ENCODE measurements around the gene PDE6G. TPM values are rescaled to one million over a fixed set of nuclear protein-coding genes. Genes with fewer than 3 reads are reported as not detected.

PDE6G gene
- total and polyA plus RNA-seq, 2 of the 13 experiments (the other 11 are each of a cell fraction or from before 2014, with no cell fraction given) = 1.4 to 6.7 TPM

- TF ChIP-seq ZNF382 (CRISPR knock-in tag; IDR thresholded peaks at IDR 0.05; ENCODE audit: borderline replicate concordance) (no peak), KLF12 (CRISPR knock-in tag; IDR thresholded peaks at IDR 0.05; ENCODE audit: borderline replicate concordance) (peak; percentile 47; the same call in 1 of the 2 replicates), NCOA2 (CRISPR knock-in tag; IDR thresholded peaks at IDR 0.05) (no peak; the same call in 1 of the 2 replicates), ZNF567 (CRISPR knock-in tag; IDR thresholded peaks at IDR 0.05; ENCODE audit: borderline replicate concordance) (0 out of 2 replicates have a peak, but pooled peaks have one; percentile 8), RFXAP (CRISPR knock-in tag; IDR thresholded peaks at IDR 0.05; ENCODE audit: borderline replicate concordance) (peak; percentile 68), ZSCAN9 (CRISPR knock-in tag; IDR thresholded peaks at IDR 0.05; ENCODE audit: borderline replicate concordance) (no peak; the same call in 1 of the 2 replicates), ARNTL (CRISPR knock-in tag; IDR thresholded peaks at IDR 0.05) (peak; percentile 67; the same call in 1 of the 2 replicates), NR2F6 (IDR thresholded peaks at IDR 0.05) (no peak), NR2F6 (CRISPR knock-in tag; IDR thresholded peaks at IDR 0.05) (no peak), NFAT5 (CRISPR knock-in tag; IDR thresholded peaks at IDR 0.05) (peak; percentile 85), ZMAT3 (CRISPR knock-in tag; conservative IDR thresholded peaks at IDR 0.05) (no peak), JUN (CRISPR knock-in tag; IDR thresholded peaks at IDR 0.05) (no peak), ZNF431 (CRISPR knock-in tag; IDR thresholded peaks at IDR 0.05; ENCODE audit: borderline replicate concordance, low read depth) (no peak), ZNF572 (CRISPR knock-in tag; IDR thresholded peaks at IDR 0.05) (no peak), POLR2AphosphoS5 (IDR thresholded peaks at IDR 0.05; ENCODE audit: low read depth, low read length) (peak; percentile 67), ZNF121 (CRISPR knock-in tag; IDR thresholded peaks at IDR 0.05) (no peak), CAMTA2 (CRISPR knock-in tag; IDR thresholded peaks at IDR 0.05; ENCODE audit: borderline replicate concordance) (no peak), EHMT2 (IDR thresholded peaks at IDR 0.05; ENCODE audit: borderline replicate concordance, low read depth, low read length) (no peak), ZNF574 (CRISPR knock-in tag; IDR thresholded peaks at IDR 0.05) (peak; percentile 96), ZNF138 (CRISPR knock-in tag; IDR thresholded peaks at IDR 0.05; ENCODE audit: low read depth) (0 out of 2 replicates have a peak, but pooled peaks have one; percentile 76), SETDB1 (CRISPR knock-in tag; IDR thresholded peaks at IDR 0.05; ENCODE audit: borderline replicate concordance) (no peak), ZNF670 (CRISPR knock-in tag; IDR thresholded peaks at IDR 0.05; ENCODE audit: borderline replicate concordance) (no peak), PAX8 (CRISPR knock-in tag; IDR thresholded peaks at IDR 0.05; ENCODE audit: borderline replicate concordance) (no peak)
These were observed 27.5 kb upstream of the PDE6G start, which contains the start of the genes ARL16 and HGS (continued) for GRCh38 chr17:81683584-81684441.
